H54 (cell line): ENCODE data around the gene RYR1.
"Not testable (repeated sequence)": the region's sequence is repeated elsewhere in the genome, so short reads cannot be mapped to it uniquely, and the experiment has no call there.

Experiments
- DNase-seq: peaks from one replicate; pipeline ENCODE4 v3.0.0; 2011; ENCODE audit warnings: low spot score, mixed read lengths; ENCODE audit not compliant: insufficient read length
- FAIRE-seq: peaks from 3 replicates; lab custom pipeline; 2011; peaks lifted over from hg19 to GRCh38; lab: Jason Lieb, UNC
- POLR2A ChIP-seq: IDR thresholded peaks from 2 replicates; pipeline ENCODE4 v1.6.1; 2011; ENCODE audit warnings: low read depth, mild to moderate bottlenecking, low read length

RYR1 gene

GRCh38 chr19:38492181-38492813 lies 58.8 kb downstream of the RYR1 start:
- no peak for DNase-seq
- no peak for TF ChIP-seq POLR2A
- FAIRE-seq: no peak

GRCh38 chr19:38494379-38494778 lies 60.9 kb downstream of the RYR1 start:
- no peak for TF ChIP-seq POLR2A
- DNase-seq (no peak), FAIRE-seq (no peak)

- FAIRE-seq, DNase-seq: not testable (repeated sequence)
Observed at GRCh38 chr19:38495375-38495774, 61.9 kb downstream of the RYR1 start.

- no peak for TF ChIP-seq POLR2A
Observed at GRCh38 chr19:38496116-38496515, 62.6 kb downstream of the RYR1 start.

DNA sequence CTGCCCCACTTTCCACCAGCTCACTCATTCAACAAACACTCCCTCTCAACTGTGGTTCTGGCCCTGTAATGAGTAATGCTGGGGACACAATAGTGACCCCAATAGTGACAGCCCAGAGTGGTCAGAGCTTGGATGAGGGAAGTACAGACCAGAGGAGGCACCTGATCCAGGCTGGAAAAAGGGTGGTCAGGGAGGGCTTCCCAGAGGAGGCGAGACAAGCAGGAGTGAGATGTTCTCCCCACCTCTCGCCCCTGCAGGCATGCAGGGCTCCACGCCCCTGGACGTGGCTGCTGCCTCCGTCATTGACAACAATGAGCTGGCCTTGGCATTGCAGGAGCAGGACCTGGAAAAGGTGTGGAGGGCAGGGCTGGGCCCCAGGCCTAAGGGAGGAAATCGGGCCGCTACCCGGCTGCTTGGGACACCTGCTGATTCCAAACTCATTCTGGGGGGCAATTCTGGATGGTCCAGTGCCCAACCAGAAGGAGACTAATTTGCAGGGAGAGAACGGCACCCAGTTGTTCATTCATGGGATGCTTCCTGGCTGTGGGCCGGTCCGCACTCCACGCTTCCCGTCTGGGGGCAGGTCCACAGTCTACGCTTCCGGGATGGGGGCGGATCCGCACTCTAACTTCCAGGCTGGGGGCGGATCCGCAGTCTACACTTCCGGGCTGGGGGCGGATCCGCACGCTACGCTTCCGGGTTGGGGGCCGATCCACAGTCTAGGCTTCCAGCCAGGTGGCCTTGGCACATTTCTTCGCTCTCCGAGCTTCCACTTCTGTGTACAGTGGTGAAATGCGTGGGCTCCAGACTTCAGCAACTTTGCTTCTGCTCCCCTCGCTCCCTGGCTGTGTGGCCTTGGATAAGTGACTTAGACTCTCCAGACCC lies 63.4 kb downstream of the RYR1 start:
- no peak for TF ChIP-seq POLR2A
- no peak for DNase-seq
- FAIRE-seq: no peak

More at GRCh38 chr19:38496116-38496515, 62.6 kb downstream of the RYR1 start:
- no peak for DNase-seq
- no peak for FAIRE-seq

- no peak for TF ChIP-seq POLR2A
- DNase-seq (no peak), FAIRE-seq (no peak)
Observed at GRCh38 chr19:38497907-38498306, 64.4 kb downstream of the RYR1 start.

DNA sequence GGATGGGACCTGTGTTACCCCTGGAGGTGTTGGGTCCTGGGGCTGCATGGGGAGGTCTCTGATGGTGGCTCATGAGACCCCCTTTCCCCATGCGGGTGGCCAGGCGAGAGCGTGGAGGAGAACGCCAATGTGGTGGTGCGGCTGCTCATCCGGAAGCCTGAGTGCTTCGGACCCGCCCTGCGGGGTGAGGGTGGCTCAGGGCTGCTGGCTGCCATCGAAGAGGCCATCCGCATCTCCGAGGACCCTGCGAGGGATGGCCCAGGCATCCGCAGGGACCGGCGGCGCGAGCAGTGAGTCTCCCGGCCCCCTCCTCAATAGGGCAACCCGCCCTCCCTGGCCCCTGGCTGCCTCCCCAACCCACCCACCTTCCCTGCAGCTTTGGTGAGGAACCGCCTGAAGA lies 66.0 kb downstream of the RYR1 start:
- DNase-seq (no peak), FAIRE-seq (no peak)
- no peak for TF ChIP-seq POLR2A

DNA sequence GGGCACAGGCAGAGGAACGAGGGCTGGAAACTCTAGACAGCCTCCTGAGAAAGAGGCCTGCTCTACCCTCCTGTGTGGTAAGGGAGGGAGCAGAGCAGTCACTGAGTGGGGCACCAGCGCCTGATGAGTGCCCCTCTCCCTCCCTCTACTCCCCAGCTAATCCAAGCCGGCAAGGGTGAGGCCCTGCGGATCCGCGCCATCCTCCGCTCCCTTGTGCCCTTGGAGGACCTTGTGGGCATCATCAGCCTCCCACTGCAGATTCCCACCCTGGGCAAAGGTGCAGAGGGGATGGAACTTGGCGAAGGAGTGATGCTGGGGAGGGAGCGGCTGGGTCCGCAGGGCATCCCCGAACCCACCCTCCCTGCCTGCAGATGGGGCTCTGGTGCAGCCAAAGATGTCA lies 67.0 kb downstream of the RYR1 start:
- FAIRE-seq: no peak
- DNase-seq: no peak
- no peak for TF ChIP-seq POLR2A

- TF ChIP-seq POLR2A: no peak
- DNase-seq: no peak
- no peak for FAIRE-seq
Observed at GRCh38 chr19:38502410-38503076, 69.1 kb downstream of the RYR1 start.

GRCh38 chr19:38503077-38503410 lies 69.6 kb downstream of the RYR1 start:
- DNase-seq (no peak), FAIRE-seq (no peak)
- TF ChIP-seq POLR2A: no peak

GRCh38 chr19:38505958-38506357 lies 72.5 kb downstream of the RYR1 start:
- no peak for TF ChIP-seq POLR2A
- DNase-seq (no peak), FAIRE-seq (no peak)

GRCh38 chr19:38506375-38506722 lies 72.9 kb downstream of the RYR1 start:
- TF ChIP-seq POLR2A: no peak
- no peak for FAIRE-seq

GRCh38 chr19:38506723-38507550 lies 73.4 kb downstream of the RYR1 start:
- TF ChIP-seq POLR2A: no peak; the same call in 1 of the 2 replicates
- FAIRE-seq: peak; percentile 43
- peak; percentile 98 for DNase-seq

More at GRCh38 chr19:38506375-38506722, 72.9 kb downstream of the RYR1 start:
- no peak for DNase-seq
